Activated CD8-positive, alpha-beta memory T cell treated with anti-CD3 and anti-CD28 coated beads for 24 hours (primary cell): ENCODE results near the gene LTN1.
"Not testable (repeated sequence)": the region's sequence is repeated elsewhere in the genome, so short reads cannot be mapped to it uniquely, and the experiment has no call there.

Source experiments
- DNase-seq: peaks from one replicate; pipeline ENCODE4 v3.0.0-alpha.2; 2020

Gene LTN1

GRCh38 chr21:28992526-28993292, at the start of gene LTN1:
Gene LTN1 (minus strand): TSS chr21:28992877. CDS start chr21:28992805, 72 bp downstream.
- DNase-seq = peak; percentile 99

GRCh38 chr21:29034678-29035077, 42.0 kb upstream of the LTN1 start:
- DNase-seq = no peak

GRCh38 chr21:29033871-29034270, 41.2 kb upstream of the LTN1 start:
- no peak for DNase-seq

GRCh38 chr21:29033301-29033700, 40.6 kb upstream of the LTN1 start:
- DNase-seq = no peak

- no peak for DNase-seq
These were observed 38.2 kb upstream of the LTN1 start for GRCh38 chr21:29030909-29031308.

- DNase-seq = no peak
These were observed 36.8 kb upstream of the LTN1 start for GRCh38 chr21:29029524-29029923.

- DNase-seq = no peak
These were observed 32.6 kb upstream of the LTN1 start for GRCh38 chr21:29025328-29025713.

GRCh38 chr21:29024474-29025327, 32.0 kb upstream of the LTN1 start, which contains the start of gene USP16:
Gene USP16 (plus strand): TSS chr21:29024668. CDS start chr21:29027914, 3,246 bp downstream.
- DNase-seq = peak; percentile 99

- DNase-seq = no peak
These were observed 29.5 kb upstream of the LTN1 start for GRCh38 chr21:29022166-29022565.

GRCh38 chr21:29018540-29018939, 25.9 kb upstream of the LTN1 start:
- no peak for DNase-seq

GRCh38 chr21:29017639-29018237, 25.1 kb upstream of the LTN1 start:
- DNase-seq = no peak

- DNase-seq = not testable (repeated sequence)
These were observed 18.6 kb upstream of the LTN1 start for GRCh38 chr21:29011236-29011635.

GRCh38 chr21:29008367-29008766, 15.7 kb upstream of the LTN1 start:
- no peak for DNase-seq

GRCh38 chr21:29007810-29008209, 15.1 kb upstream of the LTN1 start:
- DNase-seq = no peak

GRCh38 chr21:29007135-29007534, 14.5 kb upstream of the LTN1 start:
- DNase-seq = no peak

- no peak for DNase-seq
These were observed 13.0 kb upstream of the LTN1 start for GRCh38 chr21:29005696-29006095.

GRCh38 chr21:29002442-29003144, 9.9 kb upstream of the LTN1 start:
- DNase-seq = peak; percentile 94

- no peak for DNase-seq
These were observed 584 bp upstream of the LTN1 start for GRCh38 chr21:28993293-28993629.

GRCh38 chr21:28991861-28992525, 684 bp downstream of the LTN1 start:
- DNase-seq = no peak

- DNase-seq = not testable (repeated sequence)
These were observed 4.5 kb downstream of the LTN1 start for GRCh38 chr21:28988146-28988545.

- no peak for DNase-seq
These were observed 6.0 kb downstream of the LTN1 start for GRCh38 chr21:28986677-28987076.

- DNase-seq = no peak
These were observed 10.0 kb downstream of the LTN1 start for GRCh38 chr21:28982637-28983036.
